Measurements from ENCODE around the gene SLC38A5.
A peak's percentile ranks its signal among the peaks of the same experiment; 100 is the strongest.

DNA sequence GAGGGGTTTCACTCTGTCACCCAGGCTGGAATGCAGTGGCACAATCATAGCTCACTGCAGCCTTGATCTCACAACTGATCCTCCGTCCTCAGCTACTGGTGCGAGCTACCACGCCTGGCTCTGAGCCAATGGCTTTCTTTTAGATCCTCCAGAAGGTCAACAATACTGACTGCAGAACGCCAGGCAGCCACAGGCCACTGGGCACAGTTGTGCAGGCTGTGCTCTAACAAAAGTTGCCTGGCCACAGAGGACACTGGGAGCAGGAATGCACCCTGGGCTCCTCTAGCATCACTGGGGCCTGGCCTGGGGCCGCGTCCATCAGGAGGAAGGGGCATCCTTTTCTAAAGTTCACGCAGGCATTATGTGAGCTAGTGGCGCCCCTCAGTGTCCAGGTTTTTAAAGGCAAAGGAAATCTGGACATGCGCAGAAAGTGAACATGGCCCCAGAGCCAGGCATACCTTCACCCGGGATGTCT is 23.9 kb upstream of the SLC38A5 start:
- TF ChIP-seq, protein P1, sequence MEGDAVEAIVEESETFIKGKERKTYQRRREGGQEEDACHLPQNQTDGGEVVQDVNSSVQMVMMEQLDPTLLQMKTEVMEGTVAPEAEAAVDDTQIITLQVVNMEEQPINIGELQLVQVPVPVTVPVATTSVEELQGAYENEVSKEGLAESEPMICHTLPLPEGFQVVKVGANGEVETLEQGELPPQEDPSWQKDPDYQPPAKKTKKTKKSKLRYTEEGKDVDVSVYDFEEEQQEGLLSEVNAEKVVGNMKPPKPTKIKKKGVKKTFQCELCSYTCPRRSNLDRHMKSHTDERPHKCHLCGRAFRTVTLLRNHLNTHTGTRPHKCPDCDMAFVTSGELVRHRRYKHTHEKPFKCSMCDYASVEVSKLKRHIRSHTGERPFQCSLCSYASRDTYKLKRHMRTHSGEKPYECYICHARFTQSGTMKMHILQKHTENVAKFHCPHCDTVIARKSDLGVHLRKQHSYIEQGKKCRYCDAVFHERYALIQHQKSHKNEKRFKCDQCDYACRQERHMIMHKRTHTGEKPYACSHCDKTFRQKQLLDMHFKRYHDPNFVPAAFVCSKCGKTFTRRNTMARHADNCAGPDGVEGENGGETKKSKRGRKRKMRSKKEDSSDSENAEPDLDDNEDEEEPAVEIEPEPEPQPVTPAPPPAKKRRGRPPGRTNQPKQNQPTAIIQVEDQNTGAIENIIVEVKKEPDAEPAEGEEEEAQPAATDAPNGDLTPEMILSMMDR (IDR thresholded peaks at IDR 0.05; ENCODE audit: insufficient read depth, low read depth, low read length) = peak; percentile 30
- TF ChIP-seq EZH2 (IDR thresholded peaks at IDR 0.05; ENCODE audit: insufficient read depth, low read length) = no peak
